ENCODE results near the gene BORCS8.
"Not testable (repeated sequence)": the region's sequence is repeated elsewhere in the genome, so short reads cannot be mapped to it uniquely, and the experiment has no call there.

The BORCS8 gene

GRCh38 chr19:19147344-19147743 is 44.6 kb downstream of the BORCS8 start:
- no peak for FAIRE-seq

- no peak for FAIRE-seq
Measured at GRCh38 chr19:19146865-19147264, 45.1 kb downstream of the BORCS8 start.

DNA sequence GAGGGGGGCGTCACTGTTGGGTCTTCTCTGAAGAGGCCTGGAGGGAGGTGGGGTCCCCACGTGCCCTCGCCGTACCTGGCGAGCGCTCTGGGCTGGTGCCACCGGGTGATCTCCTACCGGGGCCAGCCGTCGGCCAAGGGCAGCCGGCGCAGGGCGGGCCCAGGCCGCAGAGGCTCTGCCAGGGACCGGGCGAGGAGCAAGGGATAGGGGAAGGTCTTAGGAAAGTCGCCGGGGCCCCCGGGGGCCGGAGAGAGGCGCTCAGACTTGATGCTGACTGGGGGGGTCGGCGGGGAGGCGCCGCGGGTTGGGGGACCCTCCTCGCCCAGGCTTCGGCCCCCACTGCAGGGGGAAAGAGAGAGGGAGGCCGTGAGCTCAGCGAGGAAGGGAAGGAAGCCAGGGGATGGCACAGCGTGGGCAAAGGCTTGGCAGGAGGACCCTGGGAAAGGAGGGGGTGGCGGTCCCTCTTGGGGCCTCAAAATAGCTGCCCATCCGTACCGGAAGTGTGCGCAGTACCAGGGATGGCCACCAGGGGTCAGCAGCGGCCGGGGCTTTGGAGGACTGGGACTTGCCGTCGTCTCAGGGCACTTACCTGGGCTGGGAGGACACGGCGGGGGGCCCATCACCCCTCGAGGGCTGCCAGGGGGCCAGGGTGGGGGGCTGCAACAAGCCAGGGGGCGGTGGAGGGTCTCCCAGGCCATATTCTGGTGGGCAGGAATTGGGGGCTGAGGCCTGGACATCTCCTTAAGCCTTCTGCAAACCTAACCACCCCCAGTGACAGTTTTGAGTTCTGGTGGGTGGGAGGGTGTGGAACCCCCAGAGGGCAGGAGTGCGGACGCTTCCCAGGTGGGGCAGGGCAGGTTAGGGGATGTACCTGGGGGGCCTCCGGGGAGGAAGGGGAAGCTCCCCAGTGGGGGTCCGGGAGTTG is 46.0 kb downstream of the BORCS8 start:
- FAIRE-seq: no peak

- FAIRE-seq: no peak
Measured at GRCh38 chr19:19145281-19145680, 46.7 kb downstream of the BORCS8 start.

DNA sequence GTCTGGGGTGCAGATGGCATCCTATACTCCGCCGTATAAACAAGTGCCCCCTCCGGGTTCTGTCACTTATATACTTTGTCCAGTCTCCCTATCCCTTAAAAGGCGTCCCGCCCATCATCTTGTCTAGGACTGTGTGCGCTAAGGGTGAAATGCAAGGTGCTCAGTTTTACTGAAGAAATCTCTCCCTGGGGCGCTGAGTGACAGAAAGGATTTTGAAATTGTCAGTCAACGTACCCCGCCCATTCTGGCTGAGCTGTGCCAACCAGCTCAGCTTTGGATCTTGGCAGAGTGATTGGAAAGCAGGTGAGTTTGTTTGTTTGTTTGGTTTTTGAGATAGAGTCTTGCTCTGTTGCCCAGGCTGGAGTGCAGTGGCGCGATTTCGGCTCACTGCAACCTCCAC is 49.6 kb downstream of the BORCS8 start:
- FAIRE-seq: no peak

DNA sequence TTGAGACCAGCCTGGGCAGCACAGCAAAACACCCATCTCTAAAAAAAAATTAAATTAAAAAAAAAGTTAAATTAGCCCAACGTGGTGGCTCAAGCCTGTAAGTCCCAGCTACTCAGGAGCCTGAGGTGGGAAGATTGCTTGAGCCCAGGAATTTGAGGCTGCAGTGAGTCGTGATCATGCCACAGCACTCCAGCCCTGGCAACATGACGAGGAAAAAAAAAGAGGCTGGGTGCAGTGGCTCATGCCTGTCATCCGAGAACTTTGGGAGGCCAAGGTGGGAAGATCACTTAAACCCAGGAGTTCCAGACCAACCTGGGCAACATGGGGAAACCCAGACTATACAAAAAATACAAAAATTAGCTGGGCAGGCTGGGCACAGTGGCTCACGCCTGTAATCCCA is 51.5 kb downstream of the BORCS8 start:
- no peak for FAIRE-seq

DNA sequence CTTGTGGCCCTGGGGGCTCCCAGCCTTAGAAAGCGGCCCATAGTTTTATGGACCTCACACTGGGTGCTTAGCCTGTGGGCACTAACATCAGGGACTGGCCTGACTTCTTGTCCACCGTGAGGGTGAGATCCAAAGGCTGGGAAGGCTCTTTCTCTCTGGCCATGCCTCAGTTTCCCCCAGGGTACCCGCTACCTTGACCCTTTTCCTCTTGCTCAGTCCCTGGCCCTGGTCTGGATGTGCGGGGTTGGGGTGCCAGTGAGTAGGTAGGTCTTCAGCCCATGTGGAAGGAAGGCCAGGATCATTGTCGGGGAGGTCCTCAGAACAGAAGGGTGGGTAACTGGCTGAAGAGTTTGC is 52.1 kb downstream of the BORCS8 start:
- no peak for FAIRE-seq

DNA sequence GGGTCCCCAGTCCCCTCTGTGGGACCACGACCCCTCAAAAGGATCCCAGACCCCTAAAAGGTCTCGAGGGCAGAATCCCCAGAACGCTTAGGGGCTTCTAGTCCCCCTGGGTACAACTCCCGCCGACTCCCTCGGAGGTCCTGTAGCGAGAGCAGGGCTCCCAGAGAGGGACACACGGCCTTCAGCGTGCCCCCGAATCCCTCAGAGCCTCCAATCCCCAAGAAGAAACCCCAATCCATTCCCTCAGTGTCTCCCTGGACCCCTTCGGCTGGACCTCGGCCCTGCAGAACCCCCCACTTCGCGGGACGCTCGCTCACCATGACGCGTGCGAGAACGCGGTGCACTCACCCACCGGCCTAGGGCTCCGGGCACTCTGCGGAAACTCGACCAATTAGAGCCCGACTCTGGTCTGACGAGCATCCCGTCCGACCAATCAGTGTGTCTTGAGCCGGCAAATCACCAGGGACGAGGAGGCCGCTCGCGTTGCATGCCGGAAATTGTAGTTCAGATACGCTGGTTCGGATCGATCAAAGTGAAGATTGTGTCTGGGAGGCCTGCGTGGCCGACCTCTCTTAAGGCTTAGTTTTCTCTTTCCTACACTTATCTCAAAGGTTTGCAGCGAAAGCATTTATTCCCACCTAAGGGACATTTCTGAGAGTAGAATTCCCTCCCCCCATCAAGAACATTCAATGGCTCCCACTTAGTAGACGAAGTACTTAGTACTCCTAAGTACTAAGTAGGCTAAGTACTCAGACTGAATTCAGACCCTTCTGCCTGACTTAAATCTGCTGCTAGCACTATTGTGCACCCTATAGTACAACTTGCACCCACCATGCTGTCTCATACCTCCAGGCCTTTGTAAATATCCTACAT is 53.6 kb downstream of the BORCS8 start, which contains the start of gene TMEM161A:
Gene TMEM161A (minus strand): TSS at position 370 of the 873 bp plus-strand sequence. CDS start 50 bp downstream, at position 320.
- peak; percentile 65 for FAIRE-seq

GRCh38 chr19:19137556-19138108 is 54.3 kb downstream of the BORCS8 start:
- FAIRE-seq: no peak

DNA sequence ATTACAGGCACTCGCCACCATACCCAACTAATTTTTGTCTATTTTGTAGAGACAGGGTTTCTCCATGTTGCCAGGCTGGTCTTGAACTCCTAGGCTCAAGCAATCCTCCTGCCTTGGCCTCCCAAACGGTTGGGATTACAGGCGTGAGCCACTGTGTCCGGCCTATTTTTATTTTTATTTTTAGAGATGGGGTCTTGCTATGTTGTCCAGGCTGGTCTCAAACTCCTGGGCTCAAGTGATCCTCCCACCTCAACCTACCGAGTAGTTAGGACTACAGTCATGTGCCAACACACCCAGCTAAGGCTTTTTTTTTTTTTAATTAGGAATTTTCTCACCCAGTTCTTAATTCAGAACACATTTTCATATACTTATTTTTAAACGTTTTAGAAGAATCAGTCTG is 56.2 kb downstream of the BORCS8 start:
- not testable (repeated sequence) for FAIRE-seq

- no peak for FAIRE-seq
Measured at GRCh38 chr19:19134687-19135158, 57.2 kb downstream of the BORCS8 start.

- no peak for FAIRE-seq
Measured at GRCh38 chr19:19133985-19134384, 58.0 kb downstream of the BORCS8 start.

DNA sequence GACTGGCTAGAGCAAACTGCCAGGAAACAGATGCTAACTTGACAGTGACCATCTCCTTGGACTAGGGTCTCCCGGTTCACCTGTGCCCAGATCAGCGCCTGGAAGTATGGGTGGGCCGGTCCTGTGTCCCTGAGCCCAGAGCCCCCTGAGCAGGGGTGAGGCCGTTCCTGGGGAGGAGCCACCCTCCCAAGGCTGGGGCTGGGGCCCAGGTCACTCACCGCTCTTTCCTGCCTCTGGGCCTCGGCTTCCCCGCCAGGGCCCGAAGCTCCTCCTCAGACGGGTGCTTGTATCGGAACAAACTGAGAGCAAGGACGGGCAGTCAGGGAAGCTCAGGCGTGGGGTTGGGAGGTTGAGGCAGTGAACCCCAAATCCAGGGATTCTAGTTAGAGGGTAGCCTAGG is 59.0 kb downstream of the BORCS8 start:
- no peak for FAIRE-seq

- no peak for FAIRE-seq
Measured at GRCh38 chr19:19131989-19132388, 60.0 kb downstream of the BORCS8 start.
